Measurements from ENCODE around the gene DEK.

GRCh38 chr6:18216411-18216810 is 47.9 kb downstream of the DEK start:
- TF ChIP-seq CTCF (IDR thresholded peaks at IDR 0.05) (no peak), POLR2A (IDR thresholded peaks at IDR 0.05) (no peak), POLR2AphosphoS5 (IDR thresholded peaks at IDR 0.05) (no peak), EP300 (IDR thresholded peaks at IDR 0.05) (no peak)
